IMR-90 (cell line): ENCODE data around the gene SYMPK. TPM values are rescaled to one million over a fixed set of nuclear protein-coding genes. Genes with fewer than 3 reads are reported as not detected.

Source experiments
- ATAC-seq: fragments of 200-7000 bp; cut with Tn5 transposase; 2 replicates; pipeline ENCODE4 v1.9.1; 2020; ENCODE audit warnings: low read depth, mild to moderate bottlenecking, moderate library complexity
- BruUV-seq: library from RNA; stranded (reverse); fragments of 400-500 nt; replicated peaks from 2 replicates; lab custom pipeline; 2021; lab: Mats Ljungman, UMichigan
- CTCF ChIA-PET: fragments of 300-600 bp; formaldehyde crosslinking; extraction: SDS; loops from one replicate; lab custom pipeline; 2021; ENCODE audit warnings: antibody characterized with exemption; lab: Yijun Ruan, JAX
- POLR2A ChIA-PET: fragments of 300-600 bp; sonication (Branson Sonifier 250); formaldehyde crosslinking; loops from one replicate; lab custom pipeline; 2022; ENCODE audit warnings: antibody characterized with exemption; ENCODE audit not compliant: unreplicated experiment; lab: Charles Lee
- DNase-seq: peaks from one replicate; pipeline ENCODE4 v3.0.0; 2013
- H2AFZ ChIP-seq: replicated peaks from 2 replicates; pipeline ENCODE3; 2013; ENCODE audit warnings: low read length, mild to moderate bottlenecking; ENCODE audit not compliant: poor library complexity
- H2AK5ac ChIP-seq: 2 replicates; pipeline ENCODE4 v1.6.1; 2013; ENCODE audit warnings: low read depth, low read length, inconsistent platforms
- H2AK9ac ChIP-seq: replicated peaks from 2 replicates; pipeline ENCODE3; 2013; ENCODE audit warnings: mild to moderate bottlenecking, low read depth, low read length, moderate library complexity; ENCODE audit not compliant: poor library complexity
- H2BK120ac ChIP-seq: 2 replicates; pipeline ENCODE4 v1.6.1; 2013; ENCODE audit warnings: low read depth, low read length, inconsistent platforms
- H2BK15ac ChIP-seq: 3 replicates; pipeline ENCODE4 v1.6.1; 2013; ENCODE audit warnings: low read depth, low read length, inconsistent platforms
- H2BK20ac ChIP-seq: 2 replicates; pipeline ENCODE4 v1.6.1; 2013; ENCODE audit warnings: low read depth, mild to moderate bottlenecking, inconsistent platforms, low read length, moderate library complexity
- H2BK5ac ChIP-seq: 2 replicates; pipeline ENCODE4 v1.6.1; 2013; ENCODE audit warnings: mild to moderate bottlenecking, low read depth, low read length, inconsistent platforms; ENCODE audit not compliant: poor library complexity, severe bottlenecking
- H3K14ac ChIP-seq: replicated peaks from 2 replicates; pipeline ENCODE4 v1.6.1; 2013; ENCODE audit warnings: low read depth, low read length, inconsistent platforms
- H3K18ac ChIP-seq: 2 replicates; pipeline ENCODE4 v1.6.1; 2013; ENCODE audit warnings: low read depth, low read length, control low read depth
- H3K23ac ChIP-seq: 2 replicates; pipeline ENCODE4 v1.6.1; 2013; ENCODE audit warnings: low read depth, low read length, inconsistent platforms
- H3K27ac ChIP-seq: 2 replicates; pipeline ENCODE4 v1.5.1; 2013; ENCODE audit warnings: mild to moderate bottlenecking, control low read depth, low read length; ENCODE audit not compliant: insufficient read depth
- H3K27me3 ChIP-seq: 2 replicates; pipeline ENCODE4 v1.6.1; 2013; ENCODE audit warnings: low read length; ENCODE audit not compliant: control insufficient read depth, insufficient read depth
- H3K36me3 ChIP-seq: 2 replicates; pipeline ENCODE4 v1.6.1; 2013; ENCODE audit warnings: low read length, mixed read lengths; ENCODE audit not compliant: control insufficient read depth, insufficient read depth
- H3K4ac ChIP-seq: 2 replicates; pipeline ENCODE4 v1.6.1; 2013; ENCODE audit warnings: low read depth, low read length, inconsistent platforms
- H3K4me1 ChIP-seq: 2 replicates; pipeline ENCODE4 v1.6.1; 2013; ENCODE audit warnings: low read length, mixed read lengths; ENCODE audit not compliant: control insufficient read depth, insufficient read depth
- H3K4me2 ChIP-seq: 2 replicates; pipeline ENCODE4 v1.6.1; 2013; ENCODE audit warnings: low read depth, mild to moderate bottlenecking, control low read depth, low read length, moderate library complexity
- H3K4me3 ChIP-seq: 2 replicates; pipeline ENCODE4 v1.5.1; 2013; ENCODE audit warnings: low read depth, mild to moderate bottlenecking, control low read depth, low read length, moderate library complexity; ENCODE audit not compliant: insufficient read depth
- H3K56ac ChIP-seq: 2 replicates; pipeline ENCODE4 v1.6.1; 2013; ENCODE audit warnings: low read length, inconsistent platforms; ENCODE audit not compliant: insufficient read depth; ENCODE audit errors: extremely low read depth
- H3K79me1 ChIP-seq, 2 experiments: 2 replicates each; pipeline ENCODE4 v1.6.1; 2013; ENCODE audit warnings: low read length in 2 of 2, inconsistent platforms in 1 of 2, low read depth in 1 of 2
- H3K9ac ChIP-seq: 2 replicates; pipeline ENCODE4 v1.6.1; 2013; ENCODE audit warnings: low read depth, low read length, control low read depth
- H3K9me1 ChIP-seq: 2 replicates; pipeline ENCODE4 v1.6.1; 2013; ENCODE audit warnings: low read length, inconsistent platforms; ENCODE audit not compliant: insufficient read depth
- H3K9me3 ChIP-seq: 2 replicates; pipeline ENCODE4 v1.6.1; 2013; ENCODE audit warnings: low read length; ENCODE audit not compliant: control insufficient read depth, insufficient read depth
- H4K20me1 ChIP-seq: 2 replicates; pipeline ENCODE4 v1.6.1; 2013; ENCODE audit warnings: low read length, inconsistent platforms; ENCODE audit not compliant: insufficient read depth
- H4K5ac ChIP-seq: 2 replicates; pipeline ENCODE4 v1.6.1; 2013; ENCODE audit warnings: mild to moderate bottlenecking, low read depth, low read length, control low read depth
- H4K8ac ChIP-seq, 2 experiments: 2 replicates each; pipeline ENCODE4 v1.6.1; 2013; ENCODE audit warnings: low read depth in 2 of 2, low read length in 2 of 2, control low read depth in 1 of 2, inconsistent platforms in 1 of 2
- H4K91ac ChIP-seq: 2 replicates; pipeline ENCODE4 v1.6.1; 2013; ENCODE audit warnings: low read depth, low read length, inconsistent platforms; ENCODE audit not compliant: insufficient read depth
- CHD1 ChIP-seq: IDR thresholded peaks from 2 replicates; pipeline ENCODE4 v1.6.1; 2012; ENCODE audit warnings: low read depth, low read length, improper control_type of control experiment
- CTCF ChIP-seq: conservative IDR thresholded peaks from 2 replicates; pipeline ENCODE4 v1.5.1; 2012; ENCODE audit warnings: mild to moderate bottlenecking, low read depth, low read length, improper control_type of control experiment
- MAZ ChIP-seq: IDR thresholded peaks from 2 replicates; pipeline ENCODE4 v1.6.1; 2012; ENCODE audit warnings: low read depth, mild to moderate bottlenecking, low read length, improper control_type of control experiment, moderate library complexity, borderline replicate concordance
- POLR2A ChIP-seq: IDR thresholded peaks from 2 replicates; pipeline ENCODE4 v1.6.1; 2012; ENCODE audit warnings: mild to moderate bottlenecking, low read depth, low read length
- RAD21 ChIP-seq: IDR thresholded peaks from 2 replicates; pipeline ENCODE4 v1.6.1; 2012; ENCODE audit warnings: low read length, improper control_type of control experiment
- WGBS, 2 experiments: methylation state at CpG; one replicate each; pipeline versions ENCODE4 v1.1.5 to v1.1.7; 2013; ENCODE audit warnings: missing lambda C conversion rate in 2 of 2; ENCODE audit not compliant: insufficient read length in 1 of 2; ENCODE audit errors: extremely low coverage in 2 of 2; 5-methylcytosine and 5-hydroxymethylcytosine counted together
- dilution Hi-C: fragments of 300-500 bp; cut with HindIII; formaldehyde crosslinking; loops from one replicate; pipeline ENCODE4 v1.14.3; 2018; ENCODE audit warnings: low sequenced_read_pairs; ENCODE audit not compliant: unreplicated experiment
- in situ Hi-C: fragments of 300-500 bp; cut with MboI; formaldehyde crosslinking; loops from 3 replicates; pipeline ENCODE4 v1.14.3; 2019; ENCODE audit warnings: low sequenced_read_pairs, inconsistent platforms, mixed read lengths
- intact Hi-C: fragments of 100-400 bp; cut with micrococcal nuclease; formaldehyde crosslinking; loops from 2 replicates; pipeline ENCODE4 v1.10.0; 2022
- polyA plus RNA-seq, 3 experiments: library from polyadenylated mRNA; depleted of rRNA; stranded (reverse); fragments of >200 nt; gene quantifications; 2 replicates each; pipeline ENCODE4 v1.2.3, GENCODE V29; 2012; ENCODE audit warnings: low replicate concordance in 1 of 3
- total RNA-seq: library from RNA; depleted of rRNA; stranded (reverse); fragments of >200 nt; gene quantifications from 2 replicates; pipeline ENCODE4 v1.2.3, GENCODE V29; 2012

The SYMPK gene
- total and polyA plus RNA-seq, 2 of the 4 experiments (the other 2 are of a cell fraction): 35.3 to 71.5 TPM

- Histone ChIP-seq H4K5ac (no peak overlapping the region), H3K18ac (no peak overlapping the region), H3K4me2 (no peak overlapping the region), H3K27me3 (peaks cover 23% of the 10 kb centered on the region), H4K20me1 (peaks cover 24% of the 10 kb centered on the region), H3K4me3 (no peak overlapping the region), H2BK20ac (no peak overlapping the region), H2AFZ (no peak overlapping the region), H3K36me3 (peaks cover 14% of the 10 kb centered on the region), H3K4me1 (no peaks in the 10 kb centered on the region), H2AK5ac (no peak overlapping the region), H3K4ac (no peak overlapping the region), H3K9ac (no peak overlapping the region), H3K9me3 (peaks cover 2% of the 10 kb centered on the region; the same call in 1 of the 2 replicates), H2BK15ac (no peak overlapping the region), H3K9me1 (no peaks in the 10 kb centered on the region), H3K79me1 (peaks cover 26 to 44% of the 10 kb centered on the region in 2 experiments), H4K8ac (no peak overlapping the region), H3K14ac (no peak overlapping the region), H3K27ac (no peak overlapping the region), H3K56ac (no peak overlapping the region), H2AK9ac (no peak overlapping the region), H2BK120ac (no peak overlapping the region), H2BK5ac (no peak overlapping the region), H4K91ac (no peak overlapping the region), H3K23ac (no peak overlapping the region)
- no peak for TF ChIP-seq POLR2A
- TF ChIP-seq CHD1: no peak
- TF ChIP-seq RAD21: no peak
- no peak for TF ChIP-seq MAZ
- TF ChIP-seq CTCF: no peak
- ChIA-PET POLR2A (no interaction called here), CTCF (no interaction called here)
- intact Hi-C loops (no loop called here), in situ Hi-C loops (no loop called here), dilution Hi-C loops (no loop called here)
- no peak for DNase-seq
- no CpG with 5 or more reads among the region's 15 CpGs for WGBS, 2 experiments
- no peak for ATAC-seq
- BruUV-seq: no TSS peak
Observed at GRCh38 chr19:45860359-45861259, 2.3 kb downstream of the SYMPK start.
